ENCODE results near the gene UBE2F. TPM values are rescaled to one million over a fixed set of nuclear protein-coding genes. Genes with fewer than 3 reads are reported as not detected.
A peak's percentile ranks its signal among the peaks of the same experiment; 100 is the strongest.

UBE2F gene
- total and polyA plus RNA-seq, 9 of the 15 experiments (the other 6 are each of a cell fraction or from before 2014, with no cell fraction given): 18.1 to 88.1 (median 53.0) TPM

DNA sequence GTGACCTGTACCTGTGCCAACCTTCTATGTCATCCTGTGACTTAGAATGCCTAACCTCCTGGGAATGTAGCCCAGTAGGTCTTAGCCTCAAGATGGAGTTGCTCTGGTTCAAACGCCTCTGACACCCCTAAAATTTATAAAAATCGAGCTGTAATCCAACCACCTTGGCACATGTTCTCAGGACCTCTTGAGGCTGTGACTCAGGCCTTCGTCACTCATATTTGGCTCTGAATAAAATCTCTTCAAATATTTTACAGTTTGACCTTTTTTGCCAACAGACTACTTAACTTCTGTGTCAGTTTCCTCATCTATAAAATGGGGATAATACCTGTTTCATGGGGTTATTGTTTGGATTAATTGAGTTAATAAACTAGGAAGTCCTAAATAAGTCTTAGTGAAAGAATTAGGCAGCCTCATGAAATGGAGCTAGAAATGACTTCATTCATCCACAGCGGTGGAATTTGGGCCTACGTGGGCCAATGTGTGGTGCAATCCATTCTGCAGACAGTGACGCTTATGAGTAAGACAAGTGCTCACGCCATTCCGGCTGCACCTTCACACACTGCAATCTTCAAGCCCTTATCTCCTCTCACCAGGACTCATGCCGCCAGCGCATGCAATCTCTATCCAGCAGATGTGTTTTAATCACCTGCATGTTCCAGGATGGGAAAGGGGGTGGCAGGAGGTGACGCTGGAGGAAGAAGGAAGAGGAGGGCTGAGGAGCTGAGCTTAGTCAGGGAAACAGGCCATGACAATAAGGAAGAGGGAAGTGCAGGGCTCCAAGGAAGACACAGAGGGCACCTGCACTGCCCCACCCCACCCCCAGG lies 2.0 kb upstream of the UBE2F start (continued):
- TF ChIP-seq HDAC3 (IDR thresholded peaks at IDR 0.05; ENCODE audit: borderline replicate concordance, partially characterized antibody) (peak; percentile 95), POLR2G (IDR thresholded peaks at IDR 0.05; ENCODE audit: low read depth, low read length) (no peak), SLC30A9 (CRISPR knock-in tag; IDR thresholded peaks at IDR 0.05) (no peak), RFX7 (CRISPR knock-in tag; IDR thresholded peaks at IDR 0.05) (no peak), ZNF324 (CRISPR knock-in tag; IDR thresholded peaks at IDR 0.05) (peak; percentile 74; the same call in 1 of the 2 replicates), MCM5 (IDR thresholded peaks at IDR 0.05; ENCODE audit: low read depth) (no peak), ZFPM2 (CRISPR knock-in tag; IDR thresholded peaks at IDR 0.05) (0 out of 2 replicates have a peak, but pooled peaks have one; percentile 34), TBL1XR1 (IDR thresholded peaks at IDR 0.05; ENCODE audit: low read length in 2 of 2) (peak; percentile 85 to 98), KAT2B (IDR thresholded peaks at IDR 0.05; ENCODE audit: low read depth, low read length) (no peak), RB1 (IDR thresholded peaks at IDR 0.05; ENCODE audit: low read depth) (no peak), ZNF644 (tag; IDR thresholded peaks at IDR 0.05; ENCODE audit: low read depth) (peak; percentile 92), GATA2 (CRISPR knock-in tag; IDR thresholded peaks at IDR 0.05) (peak; percentile 99), ZSCAN32 (CRISPR knock-in tag; IDR thresholded peaks at IDR 0.05) (peak; percentile 78), IRF2 (CRISPR knock-in tag; IDR thresholded peaks at IDR 0.05) (no peak), SOX6 (IDR thresholded peaks at IDR 0.05) (peak; percentile 98), POLR3G (IDR thresholded peaks at IDR 0.05; ENCODE audit: extremely low read depth, insufficient read length, insufficient replicate concordance) (no peak), CBX3 (IDR thresholded peaks at IDR 0.05; ENCODE audit: borderline replicate concordance in 1 of 2, low read length in 2 of 2) (peak in 1 of 2 experiments; percentile 66; a peak in 1 of 3 replicates), ZNF224 (CRISPR knock-in tag; IDR thresholded peaks at IDR 0.05) (no peak), HLTF (IDR thresholded peaks at IDR 0.05) (peak; percentile 94), ZNF316 (IDR thresholded peaks at IDR 0.05) (no peak), NUFIP1 (IDR thresholded peaks at IDR 0.05; ENCODE audit: partially characterized antibody) (peak; percentile 79), ZNF766 (CRISPR knock-in tag; conservative IDR thresholded peaks at IDR 0.05) (peak; percentile 94), ZFP30 (CRISPR knock-in tag; IDR thresholded peaks at IDR 0.05; ENCODE audit: borderline replicate concordance) (peak; percentile 21; the same call in 1 of the 2 replicates), ZNF133 (CRISPR knock-in tag; IDR thresholded peaks at IDR 0.05) (peak; percentile 87; the same call in 1 of the 2 replicates), CHD1 (IDR thresholded peaks at IDR 0.05; ENCODE audit: low read length) (no peak)
- TF ChIP-seq, protein P1, sequence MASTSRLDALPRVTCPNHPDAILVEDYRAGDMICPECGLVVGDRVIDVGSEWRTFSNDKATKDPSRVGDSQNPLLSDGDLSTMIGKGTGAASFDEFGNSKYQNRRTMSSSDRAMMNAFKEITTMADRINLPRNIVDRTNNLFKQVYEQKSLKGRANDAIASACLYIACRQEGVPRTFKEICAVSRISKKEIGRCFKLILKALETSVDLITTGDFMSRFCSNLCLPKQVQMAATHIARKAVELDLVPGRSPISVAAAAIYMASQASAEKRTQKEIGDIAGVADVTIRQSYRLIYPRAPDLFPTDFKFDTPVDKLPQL (IDR thresholded peaks at IDR 0.05; ENCODE audit: extremely low read depth, insufficient read length): no peak
- TF ChIP-seq, protein P2, sequence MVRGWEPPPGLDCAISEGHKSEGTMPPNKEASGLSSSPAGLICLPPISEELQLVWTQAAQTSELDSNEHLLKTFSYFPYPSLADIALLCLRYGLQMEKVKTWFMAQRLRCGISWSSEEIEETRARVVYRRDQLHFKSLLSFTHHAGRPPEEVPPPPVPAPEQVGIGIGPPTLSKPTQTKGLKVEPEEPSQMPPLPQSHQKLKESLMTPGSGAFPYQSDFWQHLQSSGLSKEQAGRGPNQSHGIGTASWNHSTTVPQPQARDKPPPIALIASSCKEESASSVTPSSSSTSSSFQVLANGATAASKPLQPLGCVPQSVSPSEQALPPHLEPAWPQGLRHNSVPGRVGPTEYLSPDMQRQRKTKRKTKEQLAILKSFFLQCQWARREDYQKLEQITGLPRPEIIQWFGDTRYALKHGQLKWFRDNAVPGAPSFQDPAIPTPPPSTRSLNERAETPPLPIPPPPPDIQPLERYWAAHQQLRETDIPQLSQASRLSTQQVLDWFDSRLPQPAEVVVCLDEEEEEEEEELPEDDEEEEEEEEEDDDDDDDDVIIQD (CRISPR knock-in tag; IDR thresholded peaks at IDR 0.05): peak; percentile 91
- TF ChIP-seq, protein P3, sequence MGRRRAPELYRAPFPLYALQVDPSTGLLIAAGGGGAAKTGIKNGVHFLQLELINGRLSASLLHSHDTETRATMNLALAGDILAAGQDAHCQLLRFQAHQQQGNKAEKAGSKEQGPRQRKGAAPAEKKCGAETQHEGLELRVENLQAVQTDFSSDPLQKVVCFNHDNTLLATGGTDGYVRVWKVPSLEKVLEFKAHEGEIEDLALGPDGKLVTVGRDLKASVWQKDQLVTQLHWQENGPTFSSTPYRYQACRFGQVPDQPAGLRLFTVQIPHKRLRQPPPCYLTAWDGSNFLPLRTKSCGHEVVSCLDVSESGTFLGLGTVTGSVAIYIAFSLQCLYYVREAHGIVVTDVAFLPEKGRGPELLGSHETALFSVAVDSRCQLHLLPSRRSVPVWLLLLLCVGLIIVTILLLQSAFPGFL (CRISPR knock-in tag; IDR thresholded peaks at IDR 0.05): no peak

Measured in K562 (cell line).